ENCODE data around the gene TK2. TPM values are rescaled to one million over a fixed set of nuclear protein-coding genes. Genes with fewer than 3 reads are reported as not detected.

Gene TK2
- total and polyA plus RNA-seq, 9 of the 15 experiments (the other 6 are each of a cell fraction or from before 2014, with no cell fraction given) = 1.1 to 10.2 (median 5.3) TPM

GRCh38 chr16:66459878-66460277 lies 90.0 kb downstream of the TK2 start:
- CTCF ChIA-PET (ENCODE audit: low intra/inter-chr PET ratio) = no interaction called here
- no peak for FAIRE-seq
- BruUV-seq (replicated peaks) = no TSS peak

GRCh38 chr16:66458853-66459252 lies 91.1 kb downstream of the TK2 start:
- Histone ChIP-seq H3K4me2 (ENCODE audit: insufficient read depth, low read length) (no peak overlapping the region), H3K9ac (ENCODE audit: insufficient read depth in 1 of 2, low read depth in 2 of 2, low read length in 2 of 2) (no peak overlapping the region), H3K4me1 (replicated peaks in 1 of 2; ENCODE audit: control insufficient read depth in 2 of 2, insufficient read depth in 2 of 2, low read length in 2 of 2) (no peaks in the 10 kb centered on the region), H3K9me1 (ENCODE audit: control insufficient read depth, insufficient read depth, low read length) (peaks cover 4% of the 10 kb centered on the region), H3K79me2 (ENCODE audit: control insufficient read depth, insufficient read depth, low read length) (no peaks in the 10 kb centered on the region), H3K27me3 (ENCODE audit: control insufficient read depth in 2 of 2, insufficient read depth in 2 of 2, low read length in 2 of 2) (peaks cover 2 to 10% of the 10 kb centered on the region in 2 experiments), H3K27ac (ENCODE audit: extremely low read depth, low read depth, low read length) (no peak overlapping the region), H2AFZ (ENCODE audit: low read depth, low read length) (no peak overlapping the region), H4K20me1 (replicated peaks; ENCODE audit: control insufficient read depth, insufficient read depth, low read length) (0 out of 2 replicates have a peak, but pooled peaks cover 4% of the 10 kb centered on the region), H3K4me3 (no peak overlapping the region), H3K9me3 (replicated peaks; ENCODE audit: control insufficient read depth, insufficient read depth, low read depth, low read length) (no peaks in the 10 kb centered on the region), H3K36me3 (ENCODE audit: control insufficient read depth, insufficient read depth, low read length) (no peaks in the 10 kb centered on the region)
- WGBS (ENCODE audit: insufficient coverage, low coverage, missing lambda C conversion rate) = 1% methylated on average over 7 of the region's 7 CpGs
- in situ Hi-C loops (cut with MboI) = no loop called here
- POLR2A ChIA-PET = no interaction called here
- no peak for TF ChIP-seq ZNF23 (CRISPR knock-in tag; IDR thresholded peaks at IDR 0.05)
- BruUV-seq (replicated peaks) = no TSS peak
- intact Hi-C loops (cut with micrococcal nuclease) = no loop called here
- ATAC-seq (no peak), DNase-seq (ENCODE audit: extremely low read depth in 1 of 4, low spot score in 3 of 4) (no peak), FAIRE-seq (no peak)
- CTCF ChIA-PET (ENCODE audit: low intra/inter-chr PET ratio) = no interaction called here

More at GRCh38 chr16:66459878-66460277, 90.0 kb downstream of the TK2 start:
- Histone ChIP-seq H3K4me3 (no peak overlapping the region), H3K4me1 (replicated peaks in 1 of 2; ENCODE audit: control insufficient read depth in 2 of 2, insufficient read depth in 2 of 2, low read length in 2 of 2) (no peaks in the 10 kb centered on the region), H4K20me1 (replicated peaks; ENCODE audit: control insufficient read depth, insufficient read depth, low read length) (0 out of 2 replicates have a peak, but pooled peaks cover 4% of the 10 kb centered on the region), H2AFZ (ENCODE audit: low read depth, low read length) (no peak overlapping the region), H3K79me2 (ENCODE audit: control insufficient read depth, insufficient read depth, low read length) (no peaks in the 10 kb centered on the region), H3K4me2 (ENCODE audit: insufficient read depth, low read length) (no peak overlapping the region), H3K9me3 (replicated peaks; ENCODE audit: control insufficient read depth, insufficient read depth, low read depth, low read length) (no peaks in the 10 kb centered on the region), H3K9ac (ENCODE audit: insufficient read depth in 1 of 2, low read depth in 2 of 2, low read length in 2 of 2) (no peak overlapping the region), H3K27ac (ENCODE audit: extremely low read depth, low read depth, low read length) (no peak overlapping the region), H3K36me3 (ENCODE audit: control insufficient read depth, insufficient read depth, low read length) (no peaks in the 10 kb centered on the region), H3K9me1 (ENCODE audit: control insufficient read depth, insufficient read depth, low read length) (peaks cover 4% of the 10 kb centered on the region), H3K27me3 (ENCODE audit: control insufficient read depth in 2 of 2, insufficient read depth in 2 of 2, low read length in 2 of 2) (peaks cover 2 to 10% of the 10 kb centered on the region in 2 experiments)
- peak in 1 of 4 experiments; percentile 22 for DNase-seq (ENCODE audit: extremely low read depth in 1 of 4, low spot score in 3 of 4)
- 0% methylated on average over 4 of the region's 5 CpGs for WGBS (ENCODE audit: insufficient coverage, low coverage, missing lambda C conversion rate)
- in situ Hi-C loops (cut with MboI) = no loop called here
- ATAC-seq = peak; percentile 35; the same call in 1 of the 3 replicates
- intact Hi-C loops (cut with micrococcal nuclease) = no loop called here
- no peak for TF ChIP-seq KAT2B (IDR thresholded peaks at IDR 0.05; ENCODE audit: low read depth, low read length)
- no peak for TF ChIP-seq EGR1 (conservative IDR thresholded peaks at IDR 0.05)
- no peak for TF ChIP-seq PCBP1 (IDR thresholded peaks at IDR 0.05; ENCODE audit: low read depth, low read length, poor library complexity, severe bottlenecking)
- TF ChIP-seq MTF1 (CRISPR knock-in tag; IDR thresholded peaks at IDR 0.05; ENCODE audit: borderline replicate concordance) = no peak
- TF ChIP-seq PKNOX1 (IDR thresholded peaks at IDR 0.05) = peak; percentile 70
- POLR2A ChIA-PET = no interaction called here
